ENCODE results near the gene CDH8.

Gene CDH8

DNA sequence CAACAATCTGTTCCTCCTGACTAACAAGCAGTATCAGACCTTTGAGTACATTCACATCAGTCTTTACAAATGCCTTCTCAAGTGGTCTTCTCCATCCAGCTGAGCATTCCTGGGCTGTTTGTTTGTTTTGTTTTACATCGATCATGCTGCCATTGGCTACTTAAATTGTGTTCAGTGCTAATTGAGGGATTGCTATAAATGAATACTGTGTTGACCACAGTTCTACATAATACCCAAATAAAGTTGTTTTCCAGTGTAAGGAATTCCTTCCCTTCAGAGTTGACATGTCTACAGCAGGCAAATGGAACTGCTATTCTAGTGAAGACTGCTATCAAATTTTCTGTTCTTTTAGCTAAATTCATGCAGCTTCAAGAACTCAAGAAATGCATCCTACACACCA is 3.2 kb downstream of the CDH8 start:
- DNase-seq (ENCODE audit: low read depth) = no peak

DNA sequence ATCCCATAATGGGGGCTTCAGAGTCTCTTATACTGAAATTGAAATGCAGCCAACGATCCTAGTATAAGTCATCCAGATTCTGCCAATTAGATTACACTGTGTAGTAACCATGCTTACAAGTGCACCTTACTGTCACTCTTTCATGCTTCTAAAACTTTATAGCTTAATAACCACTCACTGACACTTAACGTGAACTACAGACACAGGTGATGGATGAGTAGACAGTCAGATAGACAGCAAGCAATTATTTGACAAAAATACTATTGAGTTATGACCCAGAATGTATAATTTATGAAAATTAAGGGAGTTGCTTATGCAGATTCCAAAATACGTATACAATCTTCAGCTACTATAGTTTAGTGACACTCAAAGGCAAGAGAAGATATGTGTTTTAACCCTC is 6.3 kb downstream of the CDH8 start:
- DNase-seq (ENCODE audit: low read depth) = no peak

DNA sequence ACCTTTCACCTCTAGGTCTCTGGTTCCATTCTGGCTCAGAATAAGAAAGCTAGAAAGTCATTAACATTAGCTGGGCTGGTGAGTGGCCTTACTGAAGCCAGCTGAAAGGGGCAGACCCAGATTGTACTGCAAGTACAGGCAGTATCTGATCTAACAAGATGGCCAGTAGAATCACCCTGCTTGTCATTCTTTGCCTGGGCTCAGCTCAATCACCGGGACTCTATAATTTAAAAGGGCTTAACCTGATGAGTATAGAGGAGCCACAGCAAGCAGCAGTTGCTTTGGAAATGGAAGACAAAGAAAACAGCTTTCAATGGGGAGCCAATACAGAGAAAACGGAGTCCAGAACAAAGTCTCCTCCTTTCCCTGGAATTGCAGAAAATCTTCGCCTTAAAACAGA is 13.6 kb downstream of the CDH8 start:
- no peak for DNase-seq (ENCODE audit: low read depth)

DNA sequence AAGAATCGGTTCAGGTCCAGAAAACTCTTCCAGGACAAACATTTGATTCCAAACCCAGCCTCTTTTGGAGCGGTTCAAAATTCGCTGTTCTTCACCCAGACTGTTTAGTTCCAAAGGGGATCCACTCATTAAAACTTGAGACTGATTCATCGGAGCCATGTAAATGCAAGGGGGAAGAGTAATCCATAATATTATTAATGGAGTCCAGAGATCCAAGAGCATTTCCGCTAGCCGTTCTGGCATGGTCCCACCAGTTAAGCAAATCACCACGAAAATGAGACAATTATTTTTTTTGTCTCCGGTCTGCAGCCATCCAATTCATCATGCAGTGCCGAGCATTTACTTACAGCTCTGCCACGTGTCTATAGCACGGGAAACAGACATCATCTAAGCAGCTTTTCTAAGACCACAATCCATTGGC is 15.1 kb downstream of the CDH8 start:
- DNase-seq (ENCODE audit: low read depth) = no peak

DNA sequence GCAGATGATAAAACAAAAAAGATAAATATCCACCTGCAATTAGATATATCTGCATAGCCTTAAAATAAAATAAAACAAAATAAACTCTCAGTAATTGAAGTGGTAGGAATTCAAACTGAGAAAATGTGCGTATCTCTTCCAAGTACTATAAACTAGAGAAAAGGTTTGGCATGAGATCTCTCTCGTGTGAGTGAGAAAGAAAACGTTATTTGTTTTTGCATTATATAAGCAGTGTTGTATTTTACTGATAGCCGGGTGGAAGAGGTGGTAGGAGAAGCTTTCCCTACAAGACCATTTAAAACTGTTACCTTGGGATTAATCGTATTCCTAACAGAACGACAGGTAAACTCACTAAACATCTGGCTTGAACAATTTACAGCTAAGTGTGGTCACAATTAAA is 15.6 kb downstream of the CDH8 start:
- DNase-seq (ENCODE audit: low read depth) = no peak

DNA sequence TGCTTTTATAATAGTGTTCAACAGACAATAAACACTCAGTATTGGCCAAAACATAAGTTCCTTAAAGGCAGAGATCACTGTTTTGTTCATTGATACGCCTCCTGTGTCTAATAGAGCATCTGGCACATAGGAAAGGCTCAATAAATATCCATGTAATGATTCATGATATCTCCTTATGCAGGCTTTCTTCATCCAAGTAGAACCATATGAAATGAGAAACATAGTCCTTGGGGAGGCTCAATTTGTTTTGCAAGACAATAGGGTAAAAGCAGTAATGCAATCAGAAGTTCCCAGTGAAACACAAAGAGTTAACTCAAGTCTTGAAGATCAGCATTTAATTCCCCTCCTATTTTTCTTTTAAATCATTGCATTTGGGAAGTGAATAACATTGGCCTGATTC is 16.4 kb downstream of the CDH8 start:
- no peak for DNase-seq (ENCODE audit: low read depth)

DNA sequence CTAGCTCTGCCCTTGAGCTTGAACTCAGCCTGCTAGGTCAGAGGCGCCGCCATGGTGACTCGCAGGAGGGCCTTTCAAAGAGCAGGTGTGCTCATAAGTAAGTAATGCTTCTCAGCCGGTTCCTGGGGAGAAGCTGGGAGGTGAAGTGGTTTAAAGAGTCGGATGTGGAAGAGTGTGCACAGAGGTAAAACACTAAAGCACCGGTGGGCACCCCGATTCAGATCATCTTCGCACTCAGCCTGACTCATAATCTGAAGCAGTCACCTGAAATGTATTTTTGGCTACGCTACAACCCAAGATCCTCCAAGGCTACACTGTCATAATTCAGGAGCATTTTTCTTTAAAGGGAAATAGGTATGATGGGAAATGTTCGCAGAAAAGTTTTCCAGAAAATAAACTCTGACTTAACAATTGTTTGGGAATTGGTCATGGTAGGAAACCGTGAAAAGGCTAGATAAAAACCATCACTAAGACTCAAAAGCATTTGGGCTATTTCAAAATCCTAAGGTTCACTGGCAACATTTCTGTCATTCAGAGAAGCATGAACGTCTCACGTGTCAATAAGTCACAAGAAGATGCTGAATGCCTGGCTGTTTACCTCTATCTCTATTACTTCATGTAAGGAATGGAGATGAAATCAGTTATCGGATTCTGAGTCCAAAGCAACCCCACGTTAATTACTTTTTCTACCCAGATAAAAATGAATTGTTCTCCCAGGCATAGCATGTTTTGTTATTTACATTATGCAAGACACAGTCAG is 17.8 kb downstream of the CDH8 start:
- no peak for DNase-seq (ENCODE audit: low read depth)

DNA sequence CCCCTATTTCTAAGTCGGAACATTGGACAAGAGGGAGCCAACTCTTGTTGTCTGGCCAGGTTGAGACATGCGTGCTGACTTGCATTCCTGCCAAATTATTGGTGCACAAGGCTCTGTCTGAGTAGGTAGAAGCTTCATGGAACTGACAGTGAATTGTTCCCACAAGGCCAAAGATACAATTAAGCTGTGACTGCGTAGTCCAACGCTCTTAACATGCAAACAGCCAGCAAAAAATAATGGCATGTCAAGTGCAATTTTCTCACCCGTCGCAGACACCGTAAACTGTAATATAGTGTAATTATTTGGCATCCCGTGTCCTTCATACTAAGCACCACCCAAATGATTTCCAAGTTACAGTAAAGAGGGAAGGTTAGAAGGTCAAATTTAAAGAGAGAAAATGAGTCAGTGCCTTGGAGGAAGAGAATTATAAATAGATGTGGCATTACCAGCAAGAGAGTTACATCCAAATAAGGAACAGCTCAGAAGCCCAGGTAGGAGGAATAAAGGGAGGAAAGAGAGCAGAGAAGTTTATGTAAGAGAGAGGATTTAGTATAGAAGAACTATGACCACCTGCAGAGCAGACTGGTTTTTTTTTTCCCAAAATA is 21.8 kb downstream of the CDH8 start:
- DNase-seq (ENCODE audit: low read depth) = no peak

DNA sequence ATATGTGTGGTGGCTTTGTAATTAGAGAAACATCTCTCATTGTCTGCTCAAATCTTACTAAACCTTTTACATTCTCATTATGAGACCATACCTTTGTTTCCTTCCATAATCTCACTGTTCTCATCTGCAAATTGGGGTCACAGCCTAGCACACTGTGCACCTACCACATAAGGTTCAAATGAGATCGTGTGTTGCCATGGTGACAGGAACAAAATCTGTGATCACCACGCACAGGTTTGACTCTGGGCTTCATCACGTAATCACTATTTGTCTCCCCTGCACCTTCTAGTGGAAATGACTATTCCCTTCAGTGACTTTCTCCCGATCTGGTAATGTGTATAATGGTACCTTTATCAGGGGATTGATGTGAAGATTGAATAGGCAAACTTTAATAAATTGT is 26.1 kb downstream of the CDH8 start:
- DNase-seq (ENCODE audit: low read depth) = no peak

DNA sequence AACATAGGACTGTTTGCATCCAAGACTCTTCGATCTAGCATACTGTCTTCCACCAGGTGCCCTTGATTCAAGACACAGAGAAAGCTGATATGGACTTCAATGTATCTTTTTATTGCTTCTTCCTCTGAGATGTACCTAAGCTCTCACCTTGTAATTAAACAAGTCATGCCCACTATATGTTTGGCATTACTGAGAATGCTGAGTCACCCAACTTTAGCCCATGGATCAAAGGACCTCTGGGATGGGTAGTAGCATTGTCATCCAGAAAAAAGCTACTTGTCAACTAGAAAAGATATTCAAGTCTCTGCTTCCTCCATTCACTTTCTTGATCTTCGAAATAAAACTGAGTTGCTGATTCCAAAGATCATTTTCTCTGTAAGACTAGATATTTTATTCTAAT is 37.8 kb downstream of the CDH8 start:
- no peak for DNase-seq (ENCODE audit: low read depth)

DNA sequence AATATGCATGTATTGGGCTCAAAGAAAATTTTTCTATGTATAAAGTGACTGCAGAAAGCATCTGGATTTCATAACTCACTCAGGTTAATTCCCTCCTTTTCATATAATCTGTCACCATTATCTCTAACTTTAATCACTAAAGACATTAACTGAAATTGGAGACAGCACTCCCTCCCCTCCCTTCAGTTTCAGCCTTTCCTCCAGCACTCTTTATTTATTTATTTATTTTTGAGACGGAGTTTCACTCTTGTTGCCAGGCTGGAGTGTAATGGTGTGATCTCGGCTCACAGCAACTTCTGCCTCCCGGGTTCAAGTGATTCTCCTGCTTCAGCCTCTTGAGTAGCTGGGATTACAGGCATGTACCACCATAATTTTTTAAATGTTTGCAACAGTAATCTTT is 43.1 kb downstream of the CDH8 start:
- DNase-seq (ENCODE audit: low read depth) = no peak

DNA sequence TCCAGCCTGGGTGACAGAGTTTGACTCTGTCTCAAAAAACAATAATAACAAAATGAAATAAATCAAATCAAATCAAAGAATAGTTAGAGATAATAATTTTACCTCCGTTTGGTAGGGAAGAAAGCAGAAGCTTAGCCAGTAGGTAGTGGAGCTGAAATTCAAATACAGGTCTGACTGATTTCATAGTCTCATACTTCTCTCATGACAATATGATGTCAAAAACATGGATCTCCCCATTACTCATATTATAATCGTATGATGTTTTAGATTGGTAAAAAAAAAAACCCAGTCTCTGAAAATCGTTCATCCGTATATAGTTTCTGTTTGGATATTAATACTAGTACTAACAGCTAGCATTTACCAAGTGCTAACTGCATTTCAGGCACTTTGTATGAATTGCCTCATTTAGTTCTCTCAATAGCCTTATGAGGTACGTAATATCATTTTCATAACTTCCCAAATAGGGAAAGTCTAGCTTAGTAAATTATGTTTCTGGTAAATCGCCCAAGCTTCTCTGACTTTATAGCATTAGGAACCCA is 48.7 kb downstream of the CDH8 start:
- DNase-seq (ENCODE audit: low read depth) = no peak

DNA sequence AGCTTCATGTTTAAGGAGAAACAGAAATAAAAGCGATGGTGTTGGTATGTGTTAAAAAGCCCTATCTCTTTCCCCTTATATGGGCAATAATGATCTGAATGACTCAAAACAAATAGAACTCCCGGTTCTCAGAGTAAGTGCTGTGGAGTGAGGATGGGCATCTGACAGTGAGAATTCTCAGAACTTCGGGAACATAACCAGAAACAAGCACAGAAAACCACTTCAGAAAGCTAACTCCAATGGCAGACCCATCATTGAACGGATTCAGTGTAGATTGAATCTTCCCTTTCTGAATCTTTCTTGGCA is 67.2 kb downstream of the CDH8 start:
- DNase-seq (ENCODE audit: low read depth) = no peak

DNA sequence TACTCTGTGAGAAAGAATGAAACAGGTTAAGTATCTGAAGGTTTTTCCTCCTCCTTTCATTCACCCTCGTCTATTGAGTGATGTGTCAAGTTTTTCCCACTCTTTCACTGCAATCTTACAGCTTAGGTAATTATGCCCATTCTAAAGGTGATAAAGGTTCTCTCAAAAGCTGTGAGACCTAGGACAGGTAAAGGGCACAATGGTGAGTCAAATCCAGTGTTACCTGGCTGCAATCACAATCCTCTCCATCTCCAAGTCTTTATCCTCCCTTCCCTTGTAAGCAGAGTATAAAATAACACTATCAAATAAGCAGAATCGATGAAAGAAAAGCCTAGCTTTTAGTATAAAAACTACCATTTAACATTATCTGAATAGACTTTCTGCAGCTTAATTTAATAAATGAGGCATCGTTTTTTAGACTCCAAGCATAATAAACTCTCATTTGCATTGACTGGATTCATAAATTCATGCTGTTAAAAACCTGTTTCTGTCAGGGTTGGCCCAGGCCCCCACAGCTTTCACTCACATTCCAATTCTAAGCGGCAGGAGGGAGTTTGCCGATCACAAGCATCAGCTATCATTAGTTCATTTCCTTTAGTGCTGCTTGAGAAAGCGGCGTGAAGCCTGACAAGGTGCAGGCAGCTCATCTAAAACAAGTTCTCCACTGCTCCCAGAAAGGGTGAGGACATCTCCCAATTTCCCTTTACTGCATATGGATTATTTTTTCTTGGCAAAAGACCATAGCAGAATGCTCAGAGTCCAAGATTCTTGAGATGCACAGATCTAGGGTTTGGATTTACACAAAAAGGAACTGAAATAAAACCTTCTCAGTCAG is 67.8 kb downstream of the CDH8 start:
- no peak for DNase-seq (ENCODE audit: low read depth)

DNA sequence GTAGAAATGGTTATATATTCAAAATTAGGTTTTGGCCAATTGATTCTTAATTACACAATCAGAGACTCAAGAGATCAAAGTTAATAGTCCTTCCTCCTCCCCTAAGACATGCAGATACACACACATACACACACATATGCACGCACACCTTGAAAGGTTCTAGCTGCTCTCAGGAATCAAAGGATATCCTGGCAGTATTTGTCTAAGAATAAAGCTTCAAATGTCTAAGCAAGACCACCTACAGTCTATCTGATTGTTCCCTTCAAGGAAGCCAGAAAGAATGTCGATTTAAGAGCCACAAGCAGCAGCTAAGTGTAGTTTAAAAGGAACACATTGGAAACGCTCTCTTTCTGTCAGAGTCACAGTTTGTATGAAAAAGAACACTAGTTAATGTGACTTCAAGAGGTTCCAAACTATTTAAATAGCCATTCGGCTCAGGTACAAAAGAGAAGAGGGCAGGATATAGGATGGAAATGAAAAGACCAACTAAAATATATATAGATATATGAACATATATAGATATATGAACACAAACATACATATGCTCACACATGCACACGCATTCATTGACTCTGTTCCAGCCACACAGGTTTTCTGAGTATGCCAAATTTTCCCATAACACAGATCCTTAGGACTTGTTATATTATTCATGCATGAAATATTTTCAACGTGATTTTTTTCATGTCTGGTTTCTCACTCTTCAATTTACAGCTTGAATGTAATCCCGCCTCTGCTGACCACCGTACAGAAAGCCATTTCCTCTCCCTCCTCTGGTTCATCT is 79.0 kb downstream of the CDH8 start:
- no peak for DNase-seq (ENCODE audit: low read depth)

DNA sequence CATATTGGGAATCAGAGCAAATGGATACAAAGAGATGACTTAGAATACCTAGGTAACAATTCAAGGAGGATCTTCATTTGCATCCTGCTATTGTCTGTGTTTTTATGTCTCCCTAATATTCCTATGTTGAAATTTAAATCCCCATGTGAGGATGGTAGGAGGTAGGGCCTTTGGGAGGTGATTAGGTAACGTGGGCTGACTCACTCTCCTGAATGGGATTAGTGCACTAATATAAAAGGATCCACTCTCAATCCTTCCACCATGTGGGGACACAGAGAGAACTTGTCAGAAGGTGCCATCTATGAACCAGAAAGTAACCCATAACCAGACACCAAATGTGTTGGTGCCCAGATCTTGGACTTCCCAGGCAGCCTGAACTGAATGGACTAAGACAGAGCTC is 83.4 kb downstream of the CDH8 start:
- no peak for DNase-seq (ENCODE audit: low read depth)

DNA sequence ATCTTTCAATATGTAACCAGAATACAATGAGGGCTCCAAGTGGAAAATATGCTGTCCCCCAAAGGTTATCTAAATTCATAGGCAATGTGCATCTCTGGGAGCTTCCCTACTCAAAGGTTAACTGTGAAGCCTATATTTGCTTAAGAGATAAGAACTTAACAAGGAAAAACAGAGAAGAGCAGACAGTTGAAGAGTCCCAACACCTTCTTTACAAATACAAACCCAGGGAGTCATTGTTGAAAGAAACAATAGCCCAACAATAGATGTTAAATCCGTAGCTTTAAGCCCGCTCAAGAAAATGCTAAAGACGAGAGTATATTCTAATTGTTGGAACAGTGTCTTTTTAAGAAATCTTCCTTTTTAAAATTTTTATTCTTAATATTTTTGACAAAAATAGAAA is 87.8 kb downstream of the CDH8 start:
- no peak for DNase-seq (ENCODE audit: low read depth)

DNA sequence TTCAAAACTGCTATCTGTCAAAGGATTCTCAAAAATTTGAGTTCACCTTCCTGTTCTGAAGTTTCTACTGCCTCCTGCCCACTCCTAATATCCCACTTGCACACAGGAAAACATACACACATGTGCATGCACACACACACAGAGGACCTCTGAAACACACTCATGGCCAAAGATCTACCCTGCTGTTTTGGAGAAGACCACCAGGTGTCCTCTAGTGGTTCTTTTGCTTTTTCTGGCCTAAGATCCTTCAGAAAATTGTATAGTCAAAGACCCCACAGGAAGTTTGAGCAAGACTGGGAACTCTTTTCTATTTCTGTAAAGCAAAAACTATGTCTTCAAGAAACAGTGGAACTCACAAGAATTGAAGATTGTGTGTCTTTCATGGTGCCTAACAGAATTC is 90.2 kb downstream of the CDH8 start:
- DNase-seq (ENCODE audit: low read depth) = no peak

DNA sequence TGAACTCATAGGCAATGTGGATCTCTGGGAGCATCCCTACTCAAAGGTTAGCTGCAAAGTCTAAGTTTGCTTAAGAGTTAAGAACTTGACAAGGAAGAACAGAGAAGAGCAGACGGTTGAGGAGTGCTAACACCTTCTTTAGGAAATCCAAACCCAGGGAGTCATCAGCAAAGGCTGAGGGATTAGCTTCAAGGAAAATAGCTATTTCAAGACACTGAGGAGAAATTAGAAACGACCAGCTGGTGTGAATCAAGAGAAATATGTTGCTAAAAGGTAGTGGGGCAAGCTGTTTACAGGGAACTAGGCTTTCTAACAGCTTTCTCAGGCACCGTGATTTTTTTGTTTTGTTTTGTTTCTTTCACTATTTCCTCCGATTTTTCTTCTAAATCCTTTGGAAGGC is 90.7 kb downstream of the CDH8 start:
- DNase-seq (ENCODE audit: low read depth) = no peak

DNA sequence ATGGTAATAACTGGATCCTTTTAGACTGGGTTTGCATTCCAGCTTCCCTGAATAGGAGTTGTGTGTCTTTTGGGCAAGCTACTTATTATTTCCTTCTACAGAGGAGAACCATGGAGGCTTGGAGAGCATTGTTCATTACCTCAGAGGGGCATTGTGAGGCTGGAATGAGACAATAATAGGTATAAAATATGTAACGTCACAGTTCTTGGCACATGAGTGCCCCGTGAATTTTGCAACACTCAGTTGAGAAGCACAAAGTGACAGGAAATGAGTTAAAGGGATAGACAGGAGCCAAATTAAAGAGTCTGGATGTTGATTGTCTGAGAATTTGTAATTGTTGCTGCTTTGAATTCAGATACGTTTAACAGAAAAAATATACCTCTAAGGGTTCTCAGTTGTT is 92.2 kb downstream of the CDH8 start:
- no peak for DNase-seq (ENCODE audit: low read depth)

DNA sequence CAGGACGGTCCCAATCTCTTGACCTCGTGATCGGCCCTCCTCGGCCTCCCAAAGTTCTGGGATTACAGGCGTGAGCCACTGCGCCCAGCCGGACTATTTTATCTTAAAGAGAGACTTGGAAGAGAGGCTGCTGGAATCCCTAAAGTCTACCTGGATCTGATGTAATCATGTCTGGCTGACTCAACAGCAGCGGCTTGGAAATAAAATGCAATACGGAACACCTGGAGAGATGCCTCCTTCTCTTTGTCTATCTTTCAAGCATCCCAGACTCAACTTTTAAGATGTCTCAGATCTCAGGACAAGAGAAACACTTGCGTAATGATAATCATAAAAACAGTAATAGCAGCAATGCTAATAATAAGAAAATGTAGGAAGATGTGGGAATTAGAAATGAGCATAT is 95.6 kb downstream of the CDH8 start:
- DNase-seq (ENCODE audit: low read depth) = no peak

DNA sequence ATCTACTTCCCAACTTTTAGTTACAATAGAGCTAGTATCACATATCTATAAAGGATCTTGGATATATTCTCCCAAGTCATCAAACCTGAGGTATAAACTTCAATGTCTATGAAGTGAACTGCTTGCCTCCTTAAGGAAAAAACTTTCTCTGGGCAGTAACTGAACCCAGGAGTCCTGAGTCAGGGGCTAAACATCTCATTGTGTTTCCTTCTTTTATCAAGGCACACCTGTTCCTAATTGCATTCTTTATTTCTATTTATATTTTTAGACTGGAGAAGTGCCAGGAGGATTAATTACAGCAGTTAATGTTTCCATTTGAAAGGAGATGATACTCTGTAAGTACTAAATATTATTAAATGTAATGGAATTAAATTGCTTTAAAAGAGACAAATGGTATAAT is 98.6 kb downstream of the CDH8 start:
- DNase-seq (ENCODE audit: low read depth) = no peak

Measured in stimulated activated CD8-positive, alpha-beta memory T cell treated with anti-CD3 and anti-CD28 coated beads, Interleukin-15, amount 100 ng/mL, for 1 hour (primary cell).